Measurements from ENCODE around the gene CEP350.
A peak's percentile ranks its signal among the peaks of the same experiment; 100 is the strongest.

Gene CEP350

DNA sequence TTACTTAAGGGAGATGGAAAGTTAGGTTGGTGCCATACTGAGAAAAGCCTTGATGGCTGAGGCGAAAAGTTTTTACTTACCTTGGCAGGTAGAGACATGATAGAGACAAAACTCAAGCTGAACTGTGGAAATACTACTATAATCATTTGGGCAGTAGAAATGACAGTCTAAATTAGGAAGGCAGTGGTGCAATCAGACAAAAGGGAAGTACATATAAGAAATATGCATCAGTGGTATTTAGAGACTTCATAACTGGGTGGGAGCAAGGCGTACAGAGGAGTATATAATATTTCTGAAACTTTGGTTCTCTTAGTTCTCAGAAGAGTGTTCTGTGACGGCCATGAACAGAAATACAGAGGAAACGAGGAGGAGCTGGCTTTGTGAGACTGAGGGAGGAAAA, 2.4 kb upstream of the CEP350 start:
- H3K4me2 ChIP-seq (ENCODE audit: low read depth, low read length, poor library complexity, severe bottlenecking): no peak overlapping the region

DNA sequence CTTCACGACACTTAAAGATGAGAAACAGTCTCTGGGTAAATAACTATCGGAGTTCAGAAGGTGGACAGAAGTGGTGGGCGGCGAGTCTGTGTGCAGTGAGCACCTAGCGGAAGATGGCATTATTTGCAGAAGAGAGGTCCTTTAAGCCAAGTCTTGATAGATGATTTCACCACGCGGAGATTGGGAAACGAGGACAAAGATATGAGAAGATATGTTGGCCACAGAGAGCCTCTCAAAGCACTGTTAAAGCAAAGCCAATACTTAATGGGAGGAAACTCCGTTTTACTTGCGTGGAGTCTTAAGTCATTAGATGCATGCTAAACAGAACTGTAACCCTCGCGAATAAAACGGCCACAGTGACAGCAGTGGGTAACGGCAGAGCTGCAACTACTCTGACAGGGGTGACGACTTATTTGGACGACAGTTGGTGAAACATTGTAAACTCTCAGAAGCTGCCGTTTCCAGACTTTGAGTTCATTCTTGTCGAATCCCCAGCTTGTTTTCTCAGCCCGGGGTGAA, 577 bp upstream of the CEP350 start:
- H3K9ac ChIP-seq (ENCODE audit: low read depth, low read length, poor library complexity, severe bottlenecking): peak overlapping the region; percentile 95
- H3K4me2 ChIP-seq (ENCODE audit: low read depth, low read length, poor library complexity, severe bottlenecking): peak overlapping the region; percentile 75
- no peak for TF ChIP-seq EZH2phosphoT487 (IDR thresholded peaks at IDR 0.05; ENCODE audit: borderline replicate concordance)
- TF ChIP-seq, protein P1, sequence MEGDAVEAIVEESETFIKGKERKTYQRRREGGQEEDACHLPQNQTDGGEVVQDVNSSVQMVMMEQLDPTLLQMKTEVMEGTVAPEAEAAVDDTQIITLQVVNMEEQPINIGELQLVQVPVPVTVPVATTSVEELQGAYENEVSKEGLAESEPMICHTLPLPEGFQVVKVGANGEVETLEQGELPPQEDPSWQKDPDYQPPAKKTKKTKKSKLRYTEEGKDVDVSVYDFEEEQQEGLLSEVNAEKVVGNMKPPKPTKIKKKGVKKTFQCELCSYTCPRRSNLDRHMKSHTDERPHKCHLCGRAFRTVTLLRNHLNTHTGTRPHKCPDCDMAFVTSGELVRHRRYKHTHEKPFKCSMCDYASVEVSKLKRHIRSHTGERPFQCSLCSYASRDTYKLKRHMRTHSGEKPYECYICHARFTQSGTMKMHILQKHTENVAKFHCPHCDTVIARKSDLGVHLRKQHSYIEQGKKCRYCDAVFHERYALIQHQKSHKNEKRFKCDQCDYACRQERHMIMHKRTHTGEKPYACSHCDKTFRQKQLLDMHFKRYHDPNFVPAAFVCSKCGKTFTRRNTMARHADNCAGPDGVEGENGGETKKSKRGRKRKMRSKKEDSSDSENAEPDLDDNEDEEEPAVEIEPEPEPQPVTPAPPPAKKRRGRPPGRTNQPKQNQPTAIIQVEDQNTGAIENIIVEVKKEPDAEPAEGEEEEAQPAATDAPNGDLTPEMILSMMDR (conservative IDR thresholded peaks at IDR 0.05; ENCODE audit: low read length): peak; percentile 28; the same call in 1 of the 2 replicates
- peak overlapping the region; percentile 91 for H2AFZ ChIP-seq (ENCODE audit: low read length)
- H3K9me3 ChIP-seq (ENCODE audit: insufficient read depth, low read depth, low read length): no peaks in the 10 kb centered on the region
- H3K27me3 ChIP-seq (ENCODE audit: insufficient read depth, low read length, poor library complexity, severe bottlenecking): no peaks in the 10 kb centered on the region
- H3K36me3 ChIP-seq (ENCODE audit: insufficient read depth, low read length): no peaks in the 10 kb centered on the region
- H3K9me2 ChIP-seq (replicated peaks; ENCODE audit: low read depth, low read length): no peaks in the 10 kb centered on the region
- peaks cover 45% of the 10 kb centered on the region for H3K79me2 ChIP-seq (ENCODE audit: insufficient read depth, low read length)
- H4K20me1 ChIP-seq (ENCODE audit: insufficient read depth, low read length, poor library complexity, severe bottlenecking): peaks cover 40% of the 10 kb centered on the region
- no peaks in the 10 kb centered on the region for H3F3A ChIP-seq (ENCODE audit: low read depth)
- H3K4me3 ChIP-seq (ENCODE audit: low read length, poor library complexity, severe bottlenecking): peak overlapping the region; percentile 76
- H3K4me1 ChIP-seq (ENCODE audit: insufficient read depth, low read length, poor library complexity, severe bottlenecking): peaks cover 52% of the 10 kb centered on the region

More for the DNA sequence above, 2.4 kb upstream of the CEP350 start:
- no peaks in the 10 kb centered on the region for H3K36me3 ChIP-seq (ENCODE audit: insufficient read depth, low read length)
- peaks cover 26% of the 10 kb centered on the region for H3K79me2 ChIP-seq (ENCODE audit: insufficient read depth, low read length)
- no peak overlapping the region for H3K9ac ChIP-seq (ENCODE audit: low read depth, low read length, poor library complexity, severe bottlenecking)
- TF ChIP-seq EZH2phosphoT487 (IDR thresholded peaks at IDR 0.05; ENCODE audit: borderline replicate concordance): no peak
- TF ChIP-seq, protein P1 (conservative IDR thresholded peaks at IDR 0.05; ENCODE audit: low read length): no peak
- H3K9me2 ChIP-seq (replicated peaks; ENCODE audit: low read depth, low read length): no peaks in the 10 kb centered on the region
- no peaks in the 10 kb centered on the region for H3F3A ChIP-seq (ENCODE audit: low read depth)
- H3K27me3 ChIP-seq (ENCODE audit: insufficient read depth, low read length, poor library complexity, severe bottlenecking): no peaks in the 10 kb centered on the region
- no peak overlapping the region for H3K4me3 ChIP-seq (ENCODE audit: low read length, poor library complexity, severe bottlenecking)
- H3K4me1 ChIP-seq (ENCODE audit: insufficient read depth, low read length, poor library complexity, severe bottlenecking): peaks cover 36% of the 10 kb centered on the region
- peak overlapping the region; percentile 5; the same call in 1 of the 2 replicates for H2AFZ ChIP-seq (ENCODE audit: low read length)
- peaks cover 21% of the 10 kb centered on the region for H4K20me1 ChIP-seq (ENCODE audit: insufficient read depth, low read length, poor library complexity, severe bottlenecking)
- no peaks in the 10 kb centered on the region for H3K9me3 ChIP-seq (ENCODE audit: insufficient read depth, low read depth, low read length)

DNA sequence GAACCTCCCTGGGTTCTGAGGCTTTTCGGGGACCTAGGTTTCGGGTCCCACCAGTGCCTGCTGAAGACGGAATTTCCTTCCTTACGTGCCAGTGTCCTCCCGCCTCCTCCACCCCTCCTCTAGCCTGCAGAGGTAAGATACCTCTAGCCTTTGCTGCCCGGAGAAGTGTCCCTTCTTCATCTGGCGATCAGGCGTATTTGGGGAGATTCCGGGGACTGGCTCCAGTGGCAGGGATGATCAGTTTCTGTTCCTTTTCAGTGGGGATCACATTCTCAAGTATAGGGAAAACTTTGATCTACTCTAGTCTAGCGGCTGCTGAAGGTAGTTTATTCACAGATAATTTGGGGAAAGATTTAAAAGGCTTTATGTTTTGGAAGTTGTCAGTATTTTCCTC, 674 bp downstream of the CEP350 start:
- peak overlapping the region; percentile 87; the same call in 1 of the 2 replicates for H2AFZ ChIP-seq (ENCODE audit: low read length)
- peaks cover 57% of the 10 kb centered on the region for H3K79me2 ChIP-seq (ENCODE audit: insufficient read depth, low read length)

More for the DNA sequence above, 674 bp downstream of the CEP350 start:
- H3F3A ChIP-seq (ENCODE audit: low read depth): peaks cover under 1% of the 10 kb centered on the region; the same call in 1 of the 2 replicates
- peaks cover 46% of the 10 kb centered on the region for H4K20me1 ChIP-seq (ENCODE audit: insufficient read depth, low read length, poor library complexity, severe bottlenecking)
- no peak for TF ChIP-seq EZH2phosphoT487 (IDR thresholded peaks at IDR 0.05; ENCODE audit: borderline replicate concordance)
- TF ChIP-seq, protein P1 (conservative IDR thresholded peaks at IDR 0.05; ENCODE audit: low read length): no peak
- no peaks in the 10 kb centered on the region for H3K9me2 ChIP-seq (replicated peaks; ENCODE audit: low read depth, low read length)
- peaks cover 52% of the 10 kb centered on the region for H3K4me1 ChIP-seq (ENCODE audit: insufficient read depth, low read length, poor library complexity, severe bottlenecking)
- H3K4me2 ChIP-seq (ENCODE audit: low read depth, low read length, poor library complexity, severe bottlenecking): peak overlapping the region; percentile 99
- H3K9me3 ChIP-seq (ENCODE audit: insufficient read depth, low read depth, low read length): no peaks in the 10 kb centered on the region
- H3K4me3 ChIP-seq (ENCODE audit: low read length, poor library complexity, severe bottlenecking): peak overlapping the region; percentile 76
- H3K36me3 ChIP-seq (ENCODE audit: insufficient read depth, low read length): no peaks in the 10 kb centered on the region
- H3K27me3 ChIP-seq (ENCODE audit: insufficient read depth, low read length, poor library complexity, severe bottlenecking): no peaks in the 10 kb centered on the region
- H3K9ac ChIP-seq (ENCODE audit: low read depth, low read length, poor library complexity, severe bottlenecking): peak overlapping the region; percentile 95
